ENCODE results near the gene ITGA8. TPM values are rescaled to one million over a fixed set of nuclear protein-coding genes. Genes with fewer than 3 reads are reported as not detected.
"Not testable (repeated sequence)": the region's sequence is repeated elsewhere in the genome, so short reads cannot be mapped to it uniquely, and the experiment has no call there.

Gene ITGA8
- total RNA-seq: not detected

- no peak for DNase-seq
Measured at GRCh38 chr10:15719899-15720634, at the start of gene ITGA8. ITGA8 (minus strand) TSS chr10:15719922; CDS start chr10:15719771, 151 bp downstream.

GRCh38 chr10:15764892-15765454, 45.3 kb upstream of the ITGA8 start:
- no peak for DNase-seq

GRCh38 chr10:15763006-15763405, 43.3 kb upstream of the ITGA8 start:
- no peak for DNase-seq

- not testable (repeated sequence) for DNase-seq
Measured at GRCh38 chr10:15762239-15762638, 42.5 kb upstream of the ITGA8 start.

GRCh38 chr10:15761224-15761623, 41.5 kb upstream of the ITGA8 start:
- DNase-seq: not testable (repeated sequence)

GRCh38 chr10:15760681-15761080, 41.0 kb upstream of the ITGA8 start:
- DNase-seq: no peak

- no peak for DNase-seq
Measured at GRCh38 chr10:15759265-15759664, 39.5 kb upstream of the ITGA8 start.

GRCh38 chr10:15758618-15759017, 38.9 kb upstream of the ITGA8 start:
- no peak for DNase-seq

GRCh38 chr10:15754937-15755336, 35.2 kb upstream of the ITGA8 start:
- no peak for DNase-seq

GRCh38 chr10:15751046-15751445, 31.3 kb upstream of the ITGA8 start:
- no peak for DNase-seq

GRCh38 chr10:15748126-15748525, 28.4 kb upstream of the ITGA8 start:
- DNase-seq: no peak

GRCh38 chr10:15747632-15748031, 27.9 kb upstream of the ITGA8 start:
- DNase-seq: no peak

- DNase-seq: no peak
Measured at GRCh38 chr10:15745751-15746150, 26.0 kb upstream of the ITGA8 start.

GRCh38 chr10:15744217-15744865, 24.6 kb upstream of the ITGA8 start:
- peak; percentile 8 for DNase-seq

- no peak for DNase-seq
Measured at GRCh38 chr10:15743443-15743842, 23.7 kb upstream of the ITGA8 start.

GRCh38 chr10:15742836-15743235, 23.1 kb upstream of the ITGA8 start:
- no peak for DNase-seq

GRCh38 chr10:15742102-15742501, 22.4 kb upstream of the ITGA8 start:
- DNase-seq: no peak

GRCh38 chr10:15741581-15741980, 21.9 kb upstream of the ITGA8 start:
- DNase-seq: no peak

- no peak for DNase-seq
Measured at GRCh38 chr10:15740261-15740660, 20.5 kb upstream of the ITGA8 start.

- no peak for DNase-seq
Measured at GRCh38 chr10:15739254-15739970, 19.7 kb upstream of the ITGA8 start.

GRCh38 chr10:15738270-15738925, 18.7 kb upstream of the ITGA8 start:
- no peak for DNase-seq

GRCh38 chr10:15737656-15738055, 17.9 kb upstream of the ITGA8 start:
- DNase-seq: no peak

GRCh38 chr10:15735763-15736162, 16.0 kb upstream of the ITGA8 start:
- DNase-seq: no peak

Measured in effector CD4-positive, alpha-beta T cell (primary cell).